AG09319 (cell line): Measurements from ENCODE around the gene SSBP1.

Experiments
- DNase-seq: peaks from one replicate; pipeline ENCODE4 v3.0.0-alpha.2; 2010; ENCODE audit warnings: low read depth; ENCODE audit errors: extremely low read depth
- TF ChIP-seq, protein P1 (sequence below): IDR thresholded peaks from 2 replicates; pipeline ENCODE4 v1.5.1; 2011; ENCODE audit warnings: low read depth, mild to moderate bottlenecking, inconsistent platforms, low read length, moderate library complexity

The SSBP1 gene

DNA sequence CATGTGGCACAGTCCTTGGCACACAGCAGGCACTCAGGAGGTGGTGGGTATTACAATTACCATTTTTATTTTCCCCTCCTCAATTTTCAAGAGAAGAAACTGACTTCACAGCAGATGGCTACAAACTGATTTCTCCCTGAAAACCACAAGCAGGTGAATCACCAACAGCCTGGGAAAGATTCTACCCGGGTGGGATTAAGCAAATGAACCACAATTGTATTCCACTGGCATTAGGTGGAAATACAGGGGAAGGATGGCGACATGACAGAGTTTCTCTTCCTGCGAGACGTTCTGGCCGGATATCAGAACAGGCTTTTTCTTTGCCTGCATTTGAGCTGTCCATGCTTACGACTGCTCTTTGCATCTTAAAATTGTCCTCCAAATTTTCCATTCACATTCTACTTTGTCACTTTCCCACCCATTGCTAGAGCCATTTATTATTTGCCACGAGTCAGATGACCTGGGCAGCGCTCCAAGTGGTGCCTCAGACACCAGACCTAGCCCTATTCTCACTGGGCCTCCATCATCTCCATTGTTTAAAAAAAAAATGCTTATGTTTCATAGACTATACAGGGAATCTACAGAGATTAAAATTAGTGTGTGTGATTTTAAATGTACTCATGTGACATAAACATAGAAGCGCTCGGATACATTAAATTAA, 40.8 kb upstream of the SSBP1 start:
- TF ChIP-seq, protein P1, sequence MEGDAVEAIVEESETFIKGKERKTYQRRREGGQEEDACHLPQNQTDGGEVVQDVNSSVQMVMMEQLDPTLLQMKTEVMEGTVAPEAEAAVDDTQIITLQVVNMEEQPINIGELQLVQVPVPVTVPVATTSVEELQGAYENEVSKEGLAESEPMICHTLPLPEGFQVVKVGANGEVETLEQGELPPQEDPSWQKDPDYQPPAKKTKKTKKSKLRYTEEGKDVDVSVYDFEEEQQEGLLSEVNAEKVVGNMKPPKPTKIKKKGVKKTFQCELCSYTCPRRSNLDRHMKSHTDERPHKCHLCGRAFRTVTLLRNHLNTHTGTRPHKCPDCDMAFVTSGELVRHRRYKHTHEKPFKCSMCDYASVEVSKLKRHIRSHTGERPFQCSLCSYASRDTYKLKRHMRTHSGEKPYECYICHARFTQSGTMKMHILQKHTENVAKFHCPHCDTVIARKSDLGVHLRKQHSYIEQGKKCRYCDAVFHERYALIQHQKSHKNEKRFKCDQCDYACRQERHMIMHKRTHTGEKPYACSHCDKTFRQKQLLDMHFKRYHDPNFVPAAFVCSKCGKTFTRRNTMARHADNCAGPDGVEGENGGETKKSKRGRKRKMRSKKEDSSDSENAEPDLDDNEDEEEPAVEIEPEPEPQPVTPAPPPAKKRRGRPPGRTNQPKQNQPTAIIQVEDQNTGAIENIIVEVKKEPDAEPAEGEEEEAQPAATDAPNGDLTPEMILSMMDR: no peak
- DNase-seq: no peak

DNA sequence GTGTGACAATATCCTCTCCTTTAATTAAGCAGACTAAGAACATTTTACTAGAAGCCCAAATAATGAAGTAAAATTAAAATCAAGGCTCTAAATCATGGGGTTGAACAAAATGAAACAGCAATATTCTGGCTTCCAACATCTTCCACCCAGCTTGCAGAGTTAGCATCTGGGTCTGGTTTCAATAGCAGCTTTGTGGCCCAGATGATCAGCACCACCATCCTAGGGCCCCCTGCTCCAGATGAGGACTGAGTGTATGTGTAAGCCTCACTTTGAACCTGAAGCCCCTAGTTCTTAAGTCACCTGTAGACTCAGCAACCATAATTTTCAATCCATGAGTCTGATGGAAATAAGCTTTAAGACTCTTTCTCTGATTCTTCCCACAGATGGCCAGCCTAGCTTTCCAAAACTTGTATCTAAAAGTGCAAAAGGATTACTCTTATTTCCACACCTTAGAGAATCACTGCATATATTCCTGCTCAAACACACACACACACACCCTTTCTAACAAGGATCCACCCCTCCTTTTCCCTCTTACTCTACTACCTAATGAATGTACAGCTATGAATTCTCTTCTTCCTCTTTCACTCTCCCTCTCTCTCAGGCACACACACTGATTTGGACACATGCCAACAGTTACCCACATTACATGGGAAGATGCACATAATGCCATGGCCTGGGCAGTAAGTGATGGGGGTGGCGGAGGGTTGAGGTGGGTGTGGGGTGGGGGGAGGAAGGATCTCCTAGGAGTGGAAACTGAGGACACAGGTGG, 39.7 kb upstream of the SSBP1 start:
- DNase-seq: no peak
- TF ChIP-seq, protein P1: no peak

DNA sequence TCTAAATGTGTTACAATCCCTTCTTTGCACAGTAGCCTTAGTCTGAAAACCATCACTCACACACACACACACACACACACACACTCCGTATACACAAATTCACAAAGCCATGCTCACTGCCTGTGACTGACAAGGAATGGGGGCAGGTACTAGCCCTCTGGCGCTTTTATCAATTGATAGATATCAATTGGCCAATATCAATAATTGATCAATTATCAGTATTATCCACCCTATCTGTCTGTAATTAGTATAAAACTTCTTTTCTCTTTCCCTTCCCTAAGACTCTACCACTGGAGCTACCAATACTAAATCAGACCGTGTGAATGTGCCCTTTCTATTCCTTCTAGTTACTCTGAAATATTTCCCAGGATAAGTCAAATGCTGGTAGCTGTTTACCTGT, 38.3 kb upstream of the SSBP1 start:
- DNase-seq: no peak
- TF ChIP-seq, protein P1: no peak

DNA sequence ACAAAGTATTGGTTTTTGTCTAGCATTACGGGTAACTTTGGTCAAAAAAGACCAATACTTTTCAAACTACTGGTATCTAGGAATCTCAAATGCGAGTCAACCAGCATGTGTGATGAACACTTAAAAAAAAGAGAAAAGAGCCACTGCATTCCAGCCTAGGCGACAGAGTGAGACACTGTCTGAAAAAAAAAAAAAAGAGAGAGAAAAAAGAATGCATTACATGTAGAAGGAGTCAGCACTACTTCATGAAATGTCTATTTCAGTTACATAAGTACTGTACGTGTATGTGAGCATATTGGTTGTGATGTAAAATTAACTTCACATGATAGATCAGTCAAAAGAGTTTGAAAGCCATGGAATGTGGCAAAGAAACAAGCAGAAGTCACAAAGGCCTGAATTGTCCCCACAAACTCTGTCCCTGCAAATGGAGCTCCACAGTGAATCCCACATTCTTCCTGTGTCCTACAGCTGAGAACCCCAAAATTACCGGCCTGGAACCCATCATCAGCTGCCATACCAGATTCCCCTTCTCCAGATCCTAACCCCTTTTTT, 37.8 kb upstream of the SSBP1 start:
- TF ChIP-seq, protein P1: no peak
- DNase-seq: no peak

DNA sequence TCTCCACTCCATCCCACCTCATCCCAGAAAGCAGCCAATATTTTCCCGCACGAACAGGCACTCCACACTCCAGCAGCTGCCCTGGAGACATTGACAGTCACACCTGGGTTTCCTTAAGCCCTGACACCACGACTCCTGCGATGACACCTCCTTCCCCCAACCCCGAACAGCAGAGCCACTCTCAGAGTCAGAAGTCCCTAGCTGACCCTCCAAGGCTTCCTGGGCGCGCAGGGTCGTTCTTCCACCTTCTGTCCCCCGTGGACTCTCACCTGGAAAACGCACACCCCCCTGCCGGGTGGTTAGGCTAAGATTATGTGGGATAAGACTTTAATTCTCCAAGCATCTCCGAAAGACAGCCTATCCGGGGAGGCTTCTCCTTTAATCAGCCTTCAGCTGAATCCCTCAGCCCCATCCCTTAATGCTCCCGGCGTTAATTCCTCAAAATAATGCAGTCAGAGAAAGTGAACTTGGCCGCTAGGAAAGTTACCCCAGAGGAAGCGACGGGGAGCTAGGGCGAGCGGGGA, 37.2 kb upstream of the SSBP1 start:
- TF ChIP-seq, protein P1: no peak
- DNase-seq: no peak

DNA sequence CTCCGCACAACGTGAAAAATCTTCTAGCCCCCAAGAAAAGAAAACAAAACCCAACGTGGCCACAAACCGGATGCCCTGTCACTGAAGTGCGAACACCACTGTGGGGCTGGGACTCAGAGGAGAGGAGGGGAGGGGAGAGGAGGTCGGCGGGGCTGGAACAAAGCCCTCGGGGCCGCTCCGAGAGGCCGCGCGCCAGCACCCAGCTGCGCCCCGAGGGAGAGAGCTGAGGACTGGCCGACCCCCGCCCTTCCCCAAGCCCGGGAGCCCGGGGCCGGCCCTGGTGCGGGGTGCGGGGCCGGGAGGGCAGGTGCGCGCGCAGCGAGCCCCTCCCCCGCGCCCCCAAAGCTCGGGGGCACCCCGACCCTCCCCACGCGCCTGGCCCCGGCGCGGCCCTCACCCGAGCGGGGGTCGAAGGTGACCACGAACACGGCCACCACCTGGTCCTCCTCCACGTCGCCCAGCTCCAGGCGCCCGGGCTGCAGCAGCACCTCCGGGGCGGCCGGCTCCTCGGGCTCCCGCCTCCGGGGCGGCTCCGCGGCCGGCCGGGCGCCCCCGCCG, 36.6 kb upstream of the SSBP1 start:
- TF ChIP-seq, protein P1: no peak

More for the DNA sequence above, 36.6 kb upstream of the SSBP1 start:
- DNase-seq: no peak
